GM12864 (cell line): ENCODE data around the gene AACS.

Experiments
- DNase-seq: peaks from one replicate; pipeline ENCODE4 v3.0.0-alpha.2; 2011; ENCODE audit warnings: low read depth
- H3K4me3 ChIP-seq: 2 replicates; pipeline ENCODE4 v1.5.1; 2011; ENCODE audit warnings: mild to moderate bottlenecking, low read depth, low read length, control low read depth
- TF ChIP-seq, protein P1 (sequence below): IDR thresholded peaks from 2 replicates; pipeline ENCODE4 v1.5.1; 2011; ENCODE audit warnings: low read depth, mild to moderate bottlenecking, moderate library complexity, low read length, control low read depth, inconsistent platforms; ENCODE audit errors: missing control alignments

AACS gene

DNA sequence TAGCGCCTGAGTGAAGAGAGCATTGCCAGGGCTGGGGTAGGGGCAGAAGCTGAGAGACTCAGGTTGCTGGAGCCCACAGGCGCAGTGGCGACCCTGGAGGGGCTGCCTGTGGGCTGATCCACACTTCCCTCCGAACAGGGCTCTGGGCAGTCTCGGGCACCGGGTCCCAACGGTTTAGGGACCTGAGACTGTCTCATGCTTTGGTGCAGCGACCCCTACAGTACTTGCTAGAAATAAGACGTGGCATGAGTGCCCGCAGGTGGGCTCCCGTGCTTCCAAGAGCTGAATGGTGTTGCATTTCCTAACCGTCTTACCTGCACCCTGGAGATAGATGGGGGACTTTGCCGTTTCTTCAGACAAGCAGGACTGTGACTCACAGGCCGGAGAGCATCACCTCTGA, 57.4 kb downstream of the AACS start:
- TF ChIP-seq, protein P1, sequence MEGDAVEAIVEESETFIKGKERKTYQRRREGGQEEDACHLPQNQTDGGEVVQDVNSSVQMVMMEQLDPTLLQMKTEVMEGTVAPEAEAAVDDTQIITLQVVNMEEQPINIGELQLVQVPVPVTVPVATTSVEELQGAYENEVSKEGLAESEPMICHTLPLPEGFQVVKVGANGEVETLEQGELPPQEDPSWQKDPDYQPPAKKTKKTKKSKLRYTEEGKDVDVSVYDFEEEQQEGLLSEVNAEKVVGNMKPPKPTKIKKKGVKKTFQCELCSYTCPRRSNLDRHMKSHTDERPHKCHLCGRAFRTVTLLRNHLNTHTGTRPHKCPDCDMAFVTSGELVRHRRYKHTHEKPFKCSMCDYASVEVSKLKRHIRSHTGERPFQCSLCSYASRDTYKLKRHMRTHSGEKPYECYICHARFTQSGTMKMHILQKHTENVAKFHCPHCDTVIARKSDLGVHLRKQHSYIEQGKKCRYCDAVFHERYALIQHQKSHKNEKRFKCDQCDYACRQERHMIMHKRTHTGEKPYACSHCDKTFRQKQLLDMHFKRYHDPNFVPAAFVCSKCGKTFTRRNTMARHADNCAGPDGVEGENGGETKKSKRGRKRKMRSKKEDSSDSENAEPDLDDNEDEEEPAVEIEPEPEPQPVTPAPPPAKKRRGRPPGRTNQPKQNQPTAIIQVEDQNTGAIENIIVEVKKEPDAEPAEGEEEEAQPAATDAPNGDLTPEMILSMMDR = no peak
- no peak overlapping the region for H3K4me3 ChIP-seq
- no peak for DNase-seq

DNA sequence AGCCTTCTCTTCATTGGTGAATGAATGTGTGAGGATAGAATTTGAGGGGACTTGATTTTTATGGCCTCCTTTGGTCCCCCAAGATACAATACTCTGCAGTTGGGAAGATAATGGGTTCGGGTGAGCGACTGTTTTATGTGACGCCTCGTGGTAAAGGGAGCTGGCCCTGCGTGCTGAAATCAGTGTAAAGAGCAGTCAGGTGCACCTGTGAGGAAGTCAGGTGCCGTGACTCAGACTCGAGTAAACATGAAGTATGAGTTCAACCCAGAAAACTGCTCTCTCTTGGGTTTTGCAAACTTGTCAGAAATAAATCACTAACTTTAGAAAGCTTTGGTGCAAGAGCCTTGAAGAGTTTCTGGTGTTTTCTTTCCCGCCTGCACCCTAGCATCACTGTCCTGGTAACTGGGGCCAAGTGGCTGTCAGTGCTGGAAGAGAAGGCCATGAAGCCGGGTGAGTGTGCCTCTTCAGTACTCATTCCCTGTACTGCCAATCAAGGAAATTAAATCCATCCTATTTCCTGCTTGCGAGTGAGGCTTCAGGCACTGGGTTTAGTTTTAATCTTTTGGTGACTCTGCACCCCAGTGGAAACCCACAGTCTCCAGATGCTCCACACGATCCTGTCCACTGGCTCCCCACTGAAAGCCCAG, 59.2 kb downstream of the AACS start:
- TF ChIP-seq, protein P1 = no peak

DNA sequence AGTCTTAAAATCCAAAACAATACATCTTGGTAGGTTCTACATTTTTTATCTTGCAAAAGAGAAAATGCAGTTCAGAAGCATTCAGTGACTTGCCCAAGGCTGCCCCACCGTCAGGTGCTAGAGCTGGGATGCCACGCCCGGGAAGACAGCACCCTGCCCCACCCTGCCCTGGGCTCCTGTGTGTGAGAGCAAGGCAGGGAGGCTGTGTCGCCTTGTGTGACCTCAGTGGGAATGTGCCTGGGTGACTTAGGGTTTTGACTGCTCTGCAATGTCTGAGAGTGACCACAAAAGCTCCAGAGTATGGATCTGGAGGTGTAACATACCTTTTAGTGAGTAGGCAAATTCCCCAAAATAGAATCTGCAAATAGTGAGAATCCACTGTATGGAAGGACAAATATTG, 60.0 kb downstream of the AACS start:
- TF ChIP-seq, protein P1 = no peak
- H3K4me3 ChIP-seq = no peak overlapping the region
- DNase-seq = no peak

More for the DNA sequence above, 59.2 kb downstream of the AACS start:
- no peak for DNase-seq
- H3K4me3 ChIP-seq = no peak overlapping the region

GRCh38 chr12:125128439-125129178, 63.4 kb downstream of the AACS start:
- no peak overlapping the region for H3K4me3 ChIP-seq
- TF ChIP-seq, protein P1 = no peak
- no peak for DNase-seq

- TF ChIP-seq, protein P1 = no peak
- DNase-seq = no peak
Observed at GRCh38 chr12:125129179-125129571, 63.9 kb downstream of the AACS start.

GRCh38 chr12:125129591-125130255, 64.5 kb downstream of the AACS start:
- no peak overlapping the region for H3K4me3 ChIP-seq
- TF ChIP-seq, protein P1 = no peak
- no peak for DNase-seq

More at GRCh38 chr12:125129179-125129571, 63.9 kb downstream of the AACS start:
- H3K4me3 ChIP-seq = no peak overlapping the region

DNA sequence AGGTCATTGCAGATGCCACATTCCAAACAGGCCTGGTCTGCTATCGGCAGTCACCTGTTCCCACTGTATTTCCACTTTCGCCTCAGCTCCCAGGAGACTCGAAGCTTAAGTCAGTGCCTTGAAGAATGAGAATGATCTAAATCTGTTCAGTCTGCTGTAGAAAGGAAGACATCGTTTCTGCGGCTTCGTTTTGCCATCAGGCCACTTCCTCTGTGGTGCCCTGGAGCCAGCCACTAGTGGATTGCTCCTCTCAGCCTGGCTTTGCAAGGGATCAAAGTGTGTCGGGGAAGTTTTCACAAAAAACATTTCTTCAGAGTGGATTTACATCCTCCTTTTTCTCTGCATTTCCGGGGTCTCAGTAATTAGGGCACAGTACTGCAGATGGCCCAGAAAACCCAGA, 66.7 kb downstream of the AACS start:
- no peak for DNase-seq
- TF ChIP-seq, protein P1 = no peak
- no peak overlapping the region for H3K4me3 ChIP-seq
